Measurements from ENCODE around the gene OR1J4.

GRCh38 chr9:122506964-122507363 lies 12.0 kb upstream of the OR1J4 start:
- TF ChIP-seq POLR2AphosphoS5 (IDR thresholded peaks at IDR 0.05; ENCODE audit: insufficient read depth in 1 of 2, low read depth in 1 of 2) (no peak), CTCF (IDR thresholded peaks at IDR 0.05) (no peak), POLR2A (IDR thresholded peaks at IDR 0.05) (no peak)

All from vagina (tissue), 2 donors.